Trophoblast cell (in vitro differentiated cells and primary cell): ENCODE data around the gene PLAC8.
"Not testable (repeated sequence)": the region's sequence is repeated elsewhere in the genome, so short reads cannot be mapped to it uniquely, and the experiment has no call there.

Experiments
- DNase-seq, 2 donors: peaks; one replicate each; pipeline ENCODE4 v3.0.0-alpha.2; 2016
- H2AFZ ChIP-seq: 2 replicates; pipeline ENCODE4 v1.6.1; 2013; ENCODE audit warnings: low read length, moderate library complexity, mild to moderate bottlenecking; ENCODE audit not compliant: insufficient read depth, poor library complexity
- H2AK5ac ChIP-seq: 2 replicates; pipeline ENCODE4 v1.6.1; 2013; ENCODE audit warnings: mild to moderate bottlenecking, low read length
- H2BK120ac ChIP-seq: 2 replicates; pipeline ENCODE4 v1.6.1; 2013; ENCODE audit warnings: low read length, mild to moderate bottlenecking, moderate library complexity; ENCODE audit not compliant: insufficient read depth, poor library complexity
- H2BK12ac ChIP-seq: 2 replicates; pipeline ENCODE4 v1.6.1; 2013; ENCODE audit warnings: mild to moderate bottlenecking, low read length, moderate library complexity
- H2BK5ac ChIP-seq: 2 replicates; pipeline ENCODE4 v1.6.1; 2013; ENCODE audit warnings: low read length, low read depth, moderate library complexity, mild to moderate bottlenecking; ENCODE audit not compliant: poor library complexity
- H3K14ac ChIP-seq: 2 replicates; pipeline ENCODE4 v1.6.1; 2013; ENCODE audit warnings: mild to moderate bottlenecking, low read length
- H3K18ac ChIP-seq: 2 replicates; pipeline ENCODE4 v1.6.1; 2013; ENCODE audit warnings: mild to moderate bottlenecking, low read length
- H3K23ac ChIP-seq: 2 replicates; pipeline ENCODE4 v1.6.1; 2013; ENCODE audit warnings: low read length
- H3K27ac ChIP-seq: 2 replicates; pipeline ENCODE4 v1.5.1; 2013; ENCODE audit warnings: low read depth, mild to moderate bottlenecking, inconsistent platforms, low read length, moderate library complexity
- H3K27me3 ChIP-seq: 2 replicates; pipeline ENCODE4 v1.6.1; 2013; ENCODE audit warnings: inconsistent platforms, mild to moderate bottlenecking, low read length, moderate library complexity; ENCODE audit not compliant: insufficient read depth
- H3K36me3 ChIP-seq, 2 experiments: 1 replicate in 1 of 2; 2 replicates in 1 of 2; pipeline ENCODE4 v1.6.1; 2013; ENCODE audit warnings: low read length in 2 of 2, mild to moderate bottlenecking in 2 of 2, moderate library complexity in 1 of 2; ENCODE audit not compliant: insufficient read depth in 2 of 2, control insufficient read depth in 1 of 2
- H3K4ac ChIP-seq: 2 replicates; pipeline ENCODE4 v1.6.1; 2013; ENCODE audit warnings: low read depth, mild to moderate bottlenecking, low read length, moderate library complexity
- H3K4me1 ChIP-seq, 2 experiments: 1 replicate in 1 of 2; 2 replicates in 1 of 2; pipeline ENCODE4 v1.6.1; 2013; ENCODE audit warnings: low read length in 2 of 2, mild to moderate bottlenecking in 2 of 2, moderate library complexity in 1 of 2; ENCODE audit not compliant: insufficient read depth in 2 of 2, control insufficient read depth in 1 of 2
- H3K4me2 ChIP-seq: 2 replicates; pipeline ENCODE4 v1.6.1; 2013; ENCODE audit warnings: inconsistent platforms, mild to moderate bottlenecking, low read length, moderate library complexity
- H3K4me3 ChIP-seq: 2 replicates; pipeline ENCODE4 v1.5.1; 2013; ENCODE audit warnings: mild to moderate bottlenecking, low read depth, low read length, inconsistent platforms
- H3K79me1 ChIP-seq: one replicate; pipeline ENCODE4 v1.6.1; 2013; ENCODE audit warnings: low read length
- H3K79me2 ChIP-seq: 2 replicates; pipeline ENCODE4 v1.6.1; 2013; ENCODE audit warnings: low read length, mild to moderate bottlenecking; ENCODE audit not compliant: control insufficient read depth, insufficient read depth, poor library complexity
- H3K9ac ChIP-seq: 2 replicates; pipeline ENCODE4 v1.6.1; 2013; ENCODE audit warnings: mild to moderate bottlenecking, low read length
- H3K9me3 ChIP-seq: 2 replicates; pipeline ENCODE4 v1.6.1; 2013; ENCODE audit warnings: low read depth, mild to moderate bottlenecking, control low read depth, inconsistent platforms, low read length; ENCODE audit not compliant: insufficient read depth
- H4K12ac ChIP-seq: 2 replicates; pipeline ENCODE4 v1.6.1; 2013; ENCODE audit warnings: low read depth, mild to moderate bottlenecking, low read length, moderate library complexity
- H4K8ac ChIP-seq: 2 replicates; pipeline ENCODE4 v1.6.1; 2013; ENCODE audit warnings: low read depth, mild to moderate bottlenecking, low read length, moderate library complexity
- H4K91ac ChIP-seq: one replicate; pipeline ENCODE4 v1.6.1; 2013; ENCODE audit warnings: low read depth, mild to moderate bottlenecking, low read length, moderate library complexity
- WGBS: extraction: QIAGEN DNeasy Blood & Tissue Kit; methylation state at CpG from one replicate; pipeline ENCODE4 v1.1.7; 2013; ENCODE audit warnings: missing lambda C conversion rate; ENCODE audit not compliant: insufficient read length, insufficient coverage; ENCODE audit errors: extremely low coverage; 5-methylcytosine and 5-hydroxymethylcytosine counted together

Gene PLAC8

GRCh38 chr4:83048781-83049180 is 65.7 kb downstream of the PLAC8 start:
- H3K27ac ChIP-seq, DNase-seq: not testable (repeated sequence)
- no CpG with 5 or more reads among the region's 8 CpGs for WGBS

DNA sequence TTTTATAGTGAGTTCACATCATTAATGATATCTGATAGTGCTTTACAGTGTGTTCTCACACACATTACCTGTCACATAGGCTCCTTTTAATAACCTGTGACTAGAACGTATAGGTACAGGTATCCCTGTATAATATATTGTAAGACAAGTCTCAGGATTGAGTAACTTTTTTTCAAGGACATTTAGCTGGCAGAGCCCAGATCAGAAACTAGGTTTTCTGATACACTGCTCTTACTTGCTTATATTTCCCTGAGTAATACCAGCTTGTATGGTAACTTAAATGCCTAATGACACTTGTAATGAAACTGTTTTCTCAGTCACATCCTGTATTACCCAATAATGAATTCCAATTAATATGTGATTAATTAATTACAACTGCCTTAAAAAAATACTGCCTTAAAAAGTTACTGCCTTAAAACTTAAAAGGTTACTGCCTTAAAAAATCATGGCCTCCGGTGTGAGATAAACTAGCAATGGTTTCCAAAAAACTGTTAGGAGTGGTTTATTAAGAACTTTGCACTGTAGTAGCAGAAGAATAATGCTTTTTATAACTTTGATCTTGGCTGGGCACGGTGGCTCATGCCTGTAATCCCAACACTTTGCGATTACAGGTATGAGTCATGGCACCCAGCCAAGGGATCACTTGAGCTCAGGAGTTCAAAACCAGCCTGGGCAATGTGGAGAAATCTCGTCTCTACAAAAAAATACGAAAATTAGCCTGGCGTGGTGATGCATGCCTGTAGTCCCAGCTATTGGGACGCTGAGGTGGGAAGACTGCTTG is 67.6 kb downstream of the PLAC8 start:
- Histone ChIP-seq H3K27me3 (no peaks in the 10 kb centered on the region), H2AFZ (no peak overlapping the region), H4K91ac (no peak overlapping the region), H3K9me3 (no peaks in the 10 kb centered on the region), H3K4me1 (no peaks in the 10 kb centered on the region), H3K4me3 (no peak overlapping the region), H2BK120ac (no peak overlapping the region), H3K23ac (no peak overlapping the region), H3K4me2 (no peak overlapping the region), H2BK5ac (no peak overlapping the region), H3K4ac (no peak overlapping the region), H4K8ac (no peak overlapping the region), H3K27ac (no peak overlapping the region), H3K18ac (no peak overlapping the region), H3K9ac (no peak overlapping the region), H3K36me3 (peaks cover 0 to 7% of the 10 kb centered on the region in 2 experiments), H3K79me2 (no peaks in the 10 kb centered on the region), H3K14ac (no peak overlapping the region), H4K12ac (no peak overlapping the region), H2BK12ac (no peak overlapping the region), H2AK5ac (no peak overlapping the region), H3K79me1 (no peaks in the 10 kb centered on the region)
- no CpG with 5 or more reads among the region's 8 CpGs for WGBS
- DNase-seq: no peak

More at GRCh38 chr4:83048781-83049180, 65.7 kb downstream of the PLAC8 start:
- H3K27me3 ChIP-seq, H2BK120ac ChIP-seq, H4K8ac ChIP-seq, H4K12ac ChIP-seq, H3K4me2 ChIP-seq, H3K4me3 ChIP-seq, H2AK5ac ChIP-seq, H2BK5ac ChIP-seq, H3K79me1 ChIP-seq, H4K91ac ChIP-seq, H3K14ac ChIP-seq, H3K4ac ChIP-seq, H3K23ac ChIP-seq, H3K9me3 ChIP-seq, H3K9ac ChIP-seq, H3K18ac ChIP-seq, H2BK12ac ChIP-seq, H3K79me2 ChIP-seq, H3K4me1 ChIP-seq, H2AFZ ChIP-seq: not testable (repeated sequence)
- peaks cover 2 to 11% of the 10 kb centered on the region in 2 experiments for H3K36me3 ChIP-seq

- Histone ChIP-seq H3K23ac (no peak overlapping the region), H2AFZ (no peak overlapping the region), H3K27me3 (no peaks in the 10 kb centered on the region), H3K4me1 (no peaks in the 10 kb centered on the region), H4K91ac (no peak overlapping the region), H2BK12ac (no peak overlapping the region), H3K18ac (no peak overlapping the region), H3K79me2 (no peaks in the 10 kb centered on the region), H3K4ac (no peak overlapping the region), H3K9ac (no peak overlapping the region), H3K4me2 (no peak overlapping the region), H3K4me3 (no peak overlapping the region), H3K36me3 (peaks cover 0 to 2% of the 10 kb centered on the region in 2 experiments), H3K9me3 (no peaks in the 10 kb centered on the region), H2BK5ac (no peak overlapping the region), H2BK120ac (no peak overlapping the region), H3K79me1 (no peaks in the 10 kb centered on the region), H4K12ac (no peak overlapping the region), H4K8ac (no peak overlapping the region), H2AK5ac (no peak overlapping the region), H3K14ac (no peak overlapping the region), H3K27ac (no peak overlapping the region)
- no peak for DNase-seq
- no CpG with 5 or more reads among the region's 14 CpGs for WGBS
Observed at GRCh38 chr4:83043801-83044407, 70.6 kb downstream of the PLAC8 start.

DNA sequence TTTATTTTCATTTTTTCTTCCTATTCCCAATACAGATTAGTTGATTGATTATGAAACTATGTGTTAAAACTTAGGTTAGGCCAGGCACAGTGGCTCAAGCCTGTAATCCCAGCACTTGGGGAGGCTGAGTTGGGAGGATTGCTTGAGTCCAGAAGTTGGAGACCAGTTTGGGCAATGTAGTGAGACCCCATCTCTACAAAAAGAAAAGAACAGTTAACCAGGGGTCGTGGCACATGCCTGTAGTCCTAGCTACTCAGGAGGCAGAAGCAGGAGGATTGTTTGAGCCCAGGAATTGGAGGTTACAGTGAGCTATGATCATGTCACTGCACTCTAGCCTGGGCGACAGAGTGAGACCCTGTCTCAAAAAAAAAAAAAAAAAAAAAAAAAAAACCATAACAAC is 71.4 kb downstream of the PLAC8 start:
- not testable (repeated sequence) for H3K14ac ChIP-seq
- WGBS: no CpG with 5 or more reads among the region's 2 CpGs

More for the DNA sequence above, 71.4 kb downstream of the PLAC8 start:
- not testable (repeated sequence) for H3K9ac ChIP-seq, H3K27me3 ChIP-seq, H3K9me3 ChIP-seq, H3K79me2 ChIP-seq, H3K36me3 ChIP-seq, H2BK12ac ChIP-seq, H3K23ac ChIP-seq, H2AK5ac ChIP-seq, H4K12ac ChIP-seq, H3K4ac ChIP-seq, DNase-seq, H3K4me3 ChIP-seq, H4K8ac ChIP-seq, H2BK5ac ChIP-seq, H4K91ac ChIP-seq, H2BK120ac ChIP-seq, H3K4me2 ChIP-seq, H3K27ac ChIP-seq, H3K79me1 ChIP-seq, H2AFZ ChIP-seq, H3K4me1 ChIP-seq, H3K18ac ChIP-seq
